ENCODE measurements around the gene TRIP13.

The TRIP13 gene

GRCh38 chr5:962386-962785 lies 69.7 kb downstream of the TRIP13 start:
- Histone ChIP-seq H3K36me3 (ENCODE audit: control insufficient read depth, insufficient read depth, low read length) (no peaks in the 10 kb centered on the region), H3K4me3 (replicated peaks; ENCODE audit: low read depth, low read length) (no peak overlapping the region)

GRCh38 chr5:962801-963200 lies 70.1 kb downstream of the TRIP13 start:
- no peak for TF ChIP-seq CTCF (IDR thresholded peaks at IDR 0.05; ENCODE audit: insufficient read depth, low read length, poor library complexity, severe bottlenecking)
- Histone ChIP-seq H3K36me3 (ENCODE audit: control insufficient read depth, insufficient read depth, low read length) (no peaks in the 10 kb centered on the region), H3K4me3 (replicated peaks; ENCODE audit: low read depth, low read length) (no peak overlapping the region), H3K27me3 (replicated peaks; ENCODE audit: control insufficient read depth, insufficient read depth, low read length) (no peaks in the 10 kb centered on the region; the same call in 1 of the 2 replicates)
- DNase-seq (ENCODE audit: extremely low read depth, insufficient read length), result no peak

More at GRCh38 chr5:962386-962785, 69.7 kb downstream of the TRIP13 start:
- DNase-seq (ENCODE audit: extremely low read depth, insufficient read length), result no peak
- TF ChIP-seq CTCF (IDR thresholded peaks at IDR 0.05; ENCODE audit: insufficient read depth, low read length, poor library complexity, severe bottlenecking), result no peak
- no peaks in the 10 kb centered on the region; the same call in 1 of the 2 replicates for H3K27me3 ChIP-seq (replicated peaks; ENCODE audit: control insufficient read depth, insufficient read depth, low read length)

GRCh38 chr5:963310-963672 lies 70.6 kb downstream of the TRIP13 start:
- H3K36me3 ChIP-seq (ENCODE audit: control insufficient read depth, insufficient read depth, low read length), result no peaks in the 10 kb centered on the region
- no peaks in the 10 kb centered on the region; the same call in 1 of the 2 replicates for H3K27me3 ChIP-seq (replicated peaks; ENCODE audit: control insufficient read depth, insufficient read depth, low read length)
- H3K4me3 ChIP-seq (replicated peaks; ENCODE audit: low read depth, low read length), result no peak overlapping the region
- DNase-seq (ENCODE audit: extremely low read depth, insufficient read length), result no peak
- no peak for TF ChIP-seq CTCF (IDR thresholded peaks at IDR 0.05; ENCODE audit: insufficient read depth, low read length, poor library complexity, severe bottlenecking)

GRCh38 chr5:963673-964531 lies 71.2 kb downstream of the TRIP13 start:
- TF ChIP-seq CTCF (IDR thresholded peaks at IDR 0.05; ENCODE audit: insufficient read depth, low read length, poor library complexity, severe bottlenecking), result no peak
- no peaks in the 10 kb centered on the region for H3K36me3 ChIP-seq (ENCODE audit: control insufficient read depth, insufficient read depth, low read length)
- no peak overlapping the region for H3K4me3 ChIP-seq (replicated peaks; ENCODE audit: low read depth, low read length)
- no peaks in the 10 kb centered on the region; the same call in 1 of the 2 replicates for H3K27me3 ChIP-seq (replicated peaks; ENCODE audit: control insufficient read depth, insufficient read depth, low read length)
- DNase-seq (ENCODE audit: extremely low read depth, insufficient read length), result no peak

GRCh38 chr5:964821-965220 lies 72.1 kb downstream of the TRIP13 start:
- H3K4me3 ChIP-seq (replicated peaks; ENCODE audit: low read depth, low read length), result no peak overlapping the region
- no peaks in the 10 kb centered on the region for H3K36me3 ChIP-seq (ENCODE audit: control insufficient read depth, insufficient read depth, low read length)
- DNase-seq (ENCODE audit: extremely low read depth, insufficient read length), result no peak
- no peaks in the 10 kb centered on the region; the same call in 1 of the 2 replicates for H3K27me3 ChIP-seq (replicated peaks; ENCODE audit: control insufficient read depth, insufficient read depth, low read length)
- no peak for TF ChIP-seq CTCF (IDR thresholded peaks at IDR 0.05; ENCODE audit: insufficient read depth, low read length, poor library complexity, severe bottlenecking)

Measured in GM06990 (cell line).